Measurements from ENCODE around the gene AOPEP.

Gene AOPEP

DNA sequence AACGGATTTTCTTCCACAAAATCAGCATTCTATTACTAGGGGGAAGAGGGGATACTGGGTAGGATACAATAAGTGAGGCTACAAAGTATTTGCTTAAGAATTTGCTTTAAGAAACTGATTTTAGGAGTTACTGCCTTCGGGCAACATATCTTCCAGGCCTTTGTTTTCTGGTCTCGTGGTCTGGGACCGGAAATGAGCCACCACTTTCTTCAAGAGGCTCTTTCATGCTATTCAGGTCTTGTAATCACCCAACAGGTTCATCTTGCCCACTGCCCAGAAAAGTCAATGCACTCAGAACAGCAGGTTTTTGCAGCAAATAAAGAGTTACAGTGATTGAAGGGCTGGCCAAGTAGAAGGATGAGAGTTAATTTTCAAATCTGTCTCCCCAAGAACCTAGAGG lies 6.6 kb upstream of the AOPEP start:
- no peak for DNase-seq

DNA sequence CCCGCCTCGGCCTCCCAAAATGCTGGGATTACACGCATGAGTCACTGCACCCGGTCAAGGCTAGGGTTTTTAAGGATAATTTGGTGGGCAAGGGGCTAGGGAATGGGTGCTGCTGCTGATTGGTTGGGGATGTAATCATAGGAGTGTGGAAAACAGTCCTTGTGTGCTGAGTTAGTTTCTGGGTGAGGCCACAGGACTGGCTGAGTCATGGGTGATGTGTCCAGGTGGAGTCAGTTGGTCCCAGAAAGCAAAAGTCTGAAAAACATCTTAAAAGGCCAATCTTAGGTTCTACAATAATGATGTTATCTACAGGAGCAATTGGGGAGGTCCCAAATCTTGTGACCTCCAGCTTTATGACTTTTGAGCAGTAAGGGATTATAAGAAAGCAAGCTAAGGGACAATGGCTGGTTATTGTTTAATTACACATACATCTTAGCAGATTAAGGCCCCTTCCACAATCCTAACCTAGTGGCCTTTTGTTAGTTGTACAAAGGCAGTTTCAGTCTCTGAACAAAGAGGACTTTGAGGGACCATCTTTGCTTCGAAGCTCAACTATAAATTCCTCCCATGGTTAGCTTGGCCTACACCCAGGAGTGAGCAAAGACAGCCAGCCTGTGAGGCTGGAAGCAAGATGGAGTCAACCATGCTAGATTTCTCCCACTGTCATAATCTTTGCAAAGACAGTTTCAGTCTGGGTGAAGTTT lies 5.5 kb upstream of the AOPEP start:
- no peak for DNase-seq

DNA sequence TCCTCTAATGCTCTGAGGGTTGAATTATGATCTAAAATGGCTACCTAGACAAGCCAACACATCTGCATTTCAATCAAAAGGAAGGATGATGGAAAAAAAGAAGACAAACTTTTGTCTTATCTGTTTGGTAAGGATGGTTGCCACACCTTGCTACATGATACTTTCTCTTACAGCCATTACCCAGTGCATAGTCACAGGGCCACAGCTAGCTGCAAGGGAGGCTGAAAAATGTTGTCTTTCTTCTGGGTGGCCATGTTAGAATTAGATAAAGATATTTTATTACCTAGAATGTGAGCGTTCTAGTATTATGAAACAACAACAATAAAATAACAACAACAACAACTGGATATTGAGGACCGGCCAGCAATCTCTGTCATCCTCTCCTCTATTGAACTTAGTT lies 4.7 kb upstream of the AOPEP start:
- DNase-seq: no peak

DNA sequence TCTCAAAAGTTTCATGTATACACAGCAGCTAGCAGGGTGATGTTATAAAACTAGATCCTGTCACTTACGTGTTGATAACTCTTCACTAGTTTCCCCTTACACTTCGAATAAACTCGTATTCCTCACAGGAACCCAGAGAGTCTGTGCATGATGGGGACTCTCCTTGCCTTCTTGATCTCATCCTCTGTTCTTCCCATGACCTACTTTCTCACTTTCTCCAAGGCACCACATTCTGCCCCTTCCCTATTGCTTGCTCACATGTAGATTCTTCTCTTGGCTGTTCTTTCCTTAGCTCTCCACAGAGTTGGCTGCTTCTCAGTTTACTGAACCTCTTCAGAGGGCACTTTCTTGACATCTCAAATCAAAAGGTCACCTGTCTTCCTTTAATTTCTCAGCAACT lies 1.2 kb upstream of the AOPEP start:
- no peak for DNase-seq

DNA sequence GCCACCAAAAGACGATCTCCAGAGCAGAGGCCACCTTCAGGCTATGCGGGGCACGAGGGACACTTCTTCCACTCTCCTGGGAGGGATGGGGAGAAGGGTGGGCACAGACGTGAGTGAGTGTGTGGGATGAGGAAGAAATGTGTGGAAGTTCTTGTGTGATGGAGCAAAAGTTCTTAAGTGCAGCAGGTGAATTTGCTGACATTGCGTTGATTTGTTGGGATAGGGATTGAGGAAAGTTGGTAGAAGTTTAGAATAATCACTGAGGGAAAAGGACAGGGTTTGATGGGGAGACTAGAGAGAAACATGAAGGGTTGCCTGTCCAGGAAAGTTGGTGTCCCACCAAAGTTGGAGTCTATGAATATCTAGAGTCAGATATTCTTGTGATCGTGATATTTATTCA lies 2.2 kb downstream of the AOPEP start:
- no peak for DNase-seq

DNA sequence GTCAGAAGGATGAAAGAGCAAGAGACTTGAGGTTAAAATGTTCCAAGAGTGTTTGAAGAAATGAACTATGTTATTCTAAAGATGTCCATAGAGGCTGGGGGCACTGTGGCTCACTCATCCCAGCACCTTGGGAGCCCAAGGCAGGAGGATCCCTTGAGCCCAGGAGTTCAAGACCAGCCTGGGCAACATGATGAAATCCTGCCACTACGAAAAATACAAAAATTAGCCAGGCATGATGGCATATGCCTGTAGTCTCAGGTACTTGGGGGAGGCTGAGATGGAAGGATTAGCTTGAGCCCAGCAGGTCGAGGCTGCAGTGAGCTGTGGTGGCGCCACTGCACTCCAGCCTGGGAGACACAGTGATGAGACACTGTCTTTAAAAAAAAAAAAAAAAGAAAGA lies 2.7 kb downstream of the AOPEP start:
- DNase-seq: no peak

DNA sequence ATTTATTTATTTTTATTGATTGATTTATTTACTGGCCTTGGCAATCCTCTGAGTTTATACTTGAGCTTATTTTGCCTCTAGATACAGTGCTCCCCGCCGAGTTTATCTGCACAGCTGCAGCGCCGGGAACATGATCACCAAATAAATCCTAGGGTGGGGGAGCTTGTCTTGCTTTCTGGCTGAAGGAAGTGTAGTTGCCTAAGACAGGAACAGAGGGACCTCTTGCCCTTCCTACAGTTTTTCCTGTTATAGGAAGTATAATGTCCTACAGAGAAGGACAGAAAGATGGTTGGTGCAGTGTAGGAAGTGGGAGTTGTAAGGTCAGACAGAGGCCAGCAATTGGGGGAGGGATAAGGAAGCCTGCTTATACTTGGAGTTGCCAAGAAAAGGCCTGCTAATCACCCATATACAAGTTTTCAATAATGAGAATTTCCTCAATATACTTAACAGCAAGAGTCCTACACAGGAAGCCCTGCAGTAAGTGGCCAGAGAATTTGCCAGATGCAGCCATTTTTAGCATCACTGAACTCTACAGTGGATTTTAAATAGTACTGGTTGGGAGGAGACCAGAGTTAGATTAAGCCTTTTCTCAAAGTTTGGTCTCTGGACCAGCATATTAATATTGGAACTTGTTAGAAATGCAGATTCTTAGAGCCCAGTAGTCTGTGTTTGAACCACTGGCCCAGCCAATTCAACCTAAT lies 7.7 kb downstream of the AOPEP start:
- no peak for DNase-seq

DNA sequence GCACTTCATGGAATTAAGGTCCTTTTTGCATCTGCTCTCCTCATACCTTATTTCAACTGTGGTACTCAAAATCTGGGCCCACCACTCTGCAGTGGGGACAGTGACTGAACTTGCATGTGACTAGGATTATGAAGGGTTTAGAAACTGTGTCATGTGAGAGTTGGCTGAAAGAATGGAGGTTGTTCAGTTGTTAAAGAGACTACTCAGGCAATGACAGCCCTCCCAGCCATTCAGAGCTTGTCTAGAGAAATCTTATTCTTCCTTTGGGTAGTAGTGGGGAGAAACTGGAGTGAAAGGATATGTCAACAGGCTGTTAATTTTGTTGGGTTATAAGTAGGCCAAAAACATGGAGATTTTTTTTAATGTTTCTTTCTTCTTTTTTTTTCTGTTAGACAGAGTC lies 10.3 kb downstream of the AOPEP start:
- DNase-seq: no peak

DNA sequence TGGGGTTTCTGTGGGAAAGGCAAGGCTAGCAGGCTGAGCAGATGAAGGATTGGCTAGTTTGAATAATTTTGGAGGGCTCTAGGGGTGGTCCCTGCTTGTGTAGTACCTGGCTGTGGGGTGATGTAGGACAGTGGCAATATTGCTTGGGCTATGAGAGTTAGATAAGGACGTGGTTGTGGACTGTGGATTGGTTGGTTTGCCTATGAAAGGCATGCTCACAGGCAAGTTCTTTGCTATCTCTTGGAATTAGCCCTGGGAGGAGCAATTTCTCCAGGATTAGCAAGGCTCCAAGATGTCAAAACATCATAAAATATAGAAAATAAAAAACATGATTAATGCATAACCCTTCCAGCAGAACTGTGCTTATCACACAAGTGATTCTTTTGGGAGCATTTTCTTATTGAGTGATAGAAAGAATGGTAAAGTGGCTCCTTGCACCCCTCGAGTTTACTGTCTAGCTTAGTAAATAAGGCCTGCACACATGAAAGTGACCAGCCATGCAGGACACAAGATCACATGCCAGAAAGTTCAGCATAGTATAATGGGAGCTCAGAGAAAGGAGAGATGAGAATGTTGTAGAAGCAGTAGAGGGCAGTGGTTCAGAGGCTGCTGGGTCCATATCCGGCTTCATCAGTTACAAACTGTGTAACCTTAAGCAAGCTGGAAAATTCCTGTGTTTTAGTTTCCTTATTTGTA lies 13.8 kb downstream of the AOPEP start:
- DNase-seq: no peak

DNA sequence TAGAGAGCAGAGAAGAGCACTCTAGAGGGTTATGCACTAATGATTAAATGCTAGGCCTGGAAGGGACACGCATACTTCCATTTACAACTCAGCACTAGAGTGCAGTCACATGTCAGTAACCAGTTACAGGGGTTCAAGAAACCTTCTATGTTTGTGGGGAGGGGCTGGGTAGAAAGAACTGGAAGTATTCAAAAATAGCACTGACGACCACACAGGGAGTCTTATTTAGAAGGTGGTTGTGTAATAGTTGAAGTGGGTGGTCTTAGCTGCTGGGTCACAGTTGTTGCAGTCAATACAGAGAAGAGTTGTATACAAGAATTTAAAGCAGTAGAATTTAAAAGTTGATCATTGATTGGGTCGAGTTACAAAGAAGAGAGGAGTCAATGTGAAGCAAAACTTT lies 15.4 kb downstream of the AOPEP start:
- DNase-seq: no peak

DNA sequence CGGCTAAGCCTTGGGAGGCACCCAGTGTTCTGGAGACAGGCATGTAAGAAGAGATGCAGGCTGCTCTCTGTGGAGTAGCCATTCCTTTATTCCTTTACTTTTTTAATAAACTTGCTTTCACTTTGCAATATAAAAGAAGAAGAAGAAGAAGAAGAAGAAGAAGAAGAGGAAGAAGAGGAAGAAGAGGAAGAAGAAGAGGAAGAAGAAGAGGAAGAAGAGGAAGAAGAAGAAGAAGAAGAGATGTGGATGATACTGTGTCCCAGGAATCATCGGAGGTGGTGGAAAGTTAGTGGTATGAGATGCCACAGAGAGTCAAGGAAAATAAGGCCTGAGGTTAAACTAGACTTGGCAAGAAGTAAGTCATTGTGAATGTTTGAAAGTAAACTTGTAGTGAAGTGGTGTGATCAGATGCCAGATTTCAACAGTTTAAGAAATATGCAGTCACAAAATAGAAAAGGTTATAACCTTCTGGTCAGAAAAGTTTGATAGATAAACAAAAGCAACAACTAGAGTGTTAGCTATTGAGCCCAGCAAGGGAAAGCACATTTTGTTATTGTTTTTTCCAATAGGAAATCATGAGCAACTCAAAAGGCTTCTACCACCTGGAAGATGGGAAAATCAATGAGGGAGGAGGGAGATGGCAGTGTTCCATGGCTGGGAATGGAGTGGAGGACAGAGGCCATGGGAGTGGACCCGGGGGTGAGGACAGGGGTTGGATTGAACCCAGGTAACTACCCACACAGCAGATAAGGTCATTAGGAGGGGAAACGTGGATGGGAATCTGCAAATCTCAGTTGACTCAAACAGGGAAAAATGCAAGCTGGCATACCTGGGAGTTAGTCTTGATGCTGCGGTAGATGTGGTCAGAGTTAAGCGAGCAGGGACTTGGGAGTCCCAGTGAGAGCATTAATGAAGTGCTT lies 16.8 kb downstream of the AOPEP start:
- DNase-seq: no peak

DNA sequence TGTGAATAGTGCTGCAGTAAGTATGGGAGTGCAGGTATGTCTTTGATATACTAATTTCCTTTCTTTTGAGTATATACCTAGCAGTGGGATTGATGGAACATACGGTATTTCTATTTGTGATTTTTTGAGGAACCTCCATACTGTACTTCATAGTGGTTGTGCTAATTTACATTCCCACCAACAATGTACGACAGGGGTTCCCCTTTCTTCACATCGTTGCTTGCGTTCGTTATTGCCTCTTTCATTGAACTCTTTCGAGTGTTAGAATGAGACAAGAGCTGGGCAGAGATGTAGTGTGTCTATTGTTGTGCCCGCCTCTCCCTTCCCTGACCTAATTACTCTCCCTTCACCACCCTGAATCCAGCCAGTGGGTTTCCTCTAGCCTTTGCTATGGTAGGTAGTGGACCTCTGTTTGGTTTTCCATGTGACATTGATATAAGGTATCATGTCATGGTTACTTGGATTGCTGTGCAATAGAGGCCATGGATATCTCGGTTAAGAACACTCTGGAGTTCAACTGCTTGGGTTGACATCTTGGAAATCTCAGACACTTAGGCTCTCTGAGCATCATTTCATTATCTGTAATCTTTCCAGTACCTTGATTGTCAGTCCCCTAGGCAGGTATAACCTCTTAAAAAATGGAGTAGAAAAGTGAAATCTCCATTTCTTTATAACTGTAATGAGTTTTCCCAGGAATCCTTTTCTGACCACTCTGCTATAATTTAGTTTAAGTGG lies 19.5 kb downstream of the AOPEP start:
- DNase-seq: no peak

DNA sequence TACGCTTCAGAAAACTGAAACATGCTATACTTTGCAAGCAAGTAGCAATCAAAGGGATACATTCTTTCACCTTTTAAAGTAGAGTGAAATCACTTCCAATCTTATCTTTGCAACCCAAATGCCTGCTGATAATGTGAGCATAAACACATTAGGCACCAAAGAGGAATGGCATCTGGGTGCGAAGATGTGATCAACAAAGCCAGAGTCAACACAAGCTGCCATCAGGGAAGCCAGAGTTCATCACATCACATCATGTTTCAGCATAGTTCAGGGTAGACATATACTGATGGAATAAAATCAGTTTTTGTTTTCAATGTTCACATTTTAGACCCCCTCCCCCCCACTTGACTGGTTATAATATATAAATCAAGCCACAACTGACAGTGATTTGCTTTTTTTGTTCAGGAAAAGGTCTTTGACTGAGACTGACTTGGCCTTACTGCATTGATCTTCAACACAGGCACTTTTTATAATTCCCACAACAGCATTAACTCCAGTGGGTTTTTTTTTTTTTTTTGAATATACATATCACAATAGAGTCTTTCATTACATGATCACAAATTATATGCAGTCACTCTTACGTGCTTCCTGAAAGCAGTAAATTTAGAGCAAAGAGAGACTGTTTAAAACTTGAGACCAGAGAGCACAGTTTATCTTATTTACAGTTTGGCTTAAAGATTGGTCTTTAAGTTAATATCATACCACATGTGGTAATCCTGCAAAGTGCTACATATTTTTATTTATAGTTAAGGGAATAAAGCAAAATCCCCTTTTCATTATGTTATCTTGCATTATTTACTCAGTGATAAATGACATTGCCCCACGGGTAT lies 20.3 kb downstream of the AOPEP start:
- no peak for DNase-seq

DNA sequence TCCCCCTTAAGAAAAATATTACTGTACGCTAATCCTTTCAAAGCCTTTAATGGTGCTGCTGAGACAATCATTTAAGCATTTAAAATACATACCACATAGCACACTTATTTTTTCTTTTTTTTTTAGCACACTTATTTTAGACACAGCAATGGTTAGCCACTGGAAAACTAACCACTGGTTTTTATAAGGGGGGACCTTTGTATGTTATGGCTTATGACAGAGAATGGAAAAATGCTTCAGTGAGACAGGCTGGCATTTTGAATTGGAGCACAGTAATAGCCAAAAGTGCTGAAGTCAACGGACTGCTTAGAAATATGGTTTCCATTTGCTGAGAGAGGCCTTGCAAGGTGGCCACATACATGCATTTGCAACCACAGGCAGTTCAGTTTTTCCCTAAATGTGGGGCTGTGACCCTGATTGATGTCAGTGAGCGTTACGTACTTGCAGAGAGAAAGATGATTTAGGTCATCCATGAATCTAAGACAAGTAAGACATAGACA lies 28.5 kb downstream of the AOPEP start:
- DNase-seq: no peak

DNA sequence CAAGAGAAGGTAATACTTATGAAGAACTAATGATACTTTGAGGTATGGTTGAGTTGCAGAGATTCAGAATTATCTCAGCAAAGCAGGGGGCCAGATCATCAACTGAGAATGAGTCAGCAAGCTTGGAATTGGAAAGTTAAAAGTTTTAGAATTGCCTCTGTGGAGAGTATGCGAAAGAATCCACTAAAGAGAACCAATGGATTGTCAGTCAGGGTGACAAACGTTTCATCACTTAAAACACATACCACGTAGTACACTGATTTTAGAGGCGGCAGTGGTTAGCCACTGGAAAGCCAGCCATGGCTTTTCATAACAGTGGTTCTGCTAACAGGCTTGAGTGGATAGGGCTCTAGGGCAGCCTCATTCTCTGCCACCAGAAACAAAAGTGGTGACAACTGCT lies 30.7 kb downstream of the AOPEP start:
- DNase-seq: peak; percentile 88

DNA sequence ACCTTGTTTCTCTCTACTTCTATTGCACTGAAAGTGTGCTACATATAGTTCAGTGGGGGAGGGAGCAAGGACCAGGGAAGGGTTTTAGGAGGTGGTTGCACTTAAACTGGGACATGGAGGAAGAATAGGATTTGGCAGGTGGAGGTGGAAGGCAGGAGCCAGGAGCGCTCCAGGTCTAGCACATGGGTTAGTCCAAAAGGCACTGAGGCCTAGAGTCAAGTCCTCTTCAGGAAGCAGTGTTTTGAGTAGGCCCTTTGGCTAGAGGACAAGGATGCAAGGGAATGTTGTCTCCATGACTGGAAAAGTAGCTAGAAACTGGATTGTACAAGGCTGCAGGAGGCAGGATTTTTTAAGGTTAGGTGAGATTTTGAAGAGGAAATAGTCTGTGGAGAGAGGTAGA lies 31.5 kb downstream of the AOPEP start:
- no peak for DNase-seq

DNA sequence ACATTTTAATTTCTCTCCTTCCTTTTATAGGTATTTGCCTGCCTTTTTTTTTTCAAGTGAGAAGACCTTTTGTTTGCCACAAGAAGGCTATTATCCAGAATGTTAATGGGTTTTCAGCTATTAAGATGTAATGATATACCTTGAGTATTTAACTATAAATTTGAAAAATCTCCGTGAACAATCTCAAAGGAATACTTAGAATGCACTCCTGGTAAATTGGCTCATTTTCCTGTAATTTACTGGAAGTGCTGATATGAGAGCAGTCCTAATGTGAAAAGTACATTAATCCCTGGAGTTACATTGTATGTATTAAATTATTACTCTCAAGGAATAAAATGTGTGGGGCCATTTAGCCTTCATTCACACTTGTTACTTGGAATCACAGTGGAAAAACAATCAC lies 32.4 kb downstream of the AOPEP start:
- no peak for DNase-seq

DNA sequence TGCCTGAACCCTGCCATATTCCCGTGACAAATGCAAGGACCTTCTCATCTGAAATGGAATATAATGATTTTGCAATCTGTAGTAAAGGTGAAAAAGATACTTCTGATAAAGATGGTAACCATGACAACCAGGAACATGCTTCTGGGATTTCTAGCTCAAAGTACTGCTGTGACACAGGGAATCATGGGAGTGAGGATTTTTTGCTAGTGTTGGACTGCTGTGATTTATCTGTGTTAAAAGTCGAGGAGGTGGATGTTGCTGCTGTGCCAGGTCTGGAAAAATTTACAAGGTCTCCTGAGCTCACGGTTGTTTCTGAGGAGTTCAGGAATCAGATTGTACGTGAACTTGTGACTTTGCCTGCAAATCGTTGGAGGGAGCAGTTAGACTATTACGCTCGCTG lies 33.5 kb downstream of the AOPEP start:
- DNase-seq: no peak

DNA sequence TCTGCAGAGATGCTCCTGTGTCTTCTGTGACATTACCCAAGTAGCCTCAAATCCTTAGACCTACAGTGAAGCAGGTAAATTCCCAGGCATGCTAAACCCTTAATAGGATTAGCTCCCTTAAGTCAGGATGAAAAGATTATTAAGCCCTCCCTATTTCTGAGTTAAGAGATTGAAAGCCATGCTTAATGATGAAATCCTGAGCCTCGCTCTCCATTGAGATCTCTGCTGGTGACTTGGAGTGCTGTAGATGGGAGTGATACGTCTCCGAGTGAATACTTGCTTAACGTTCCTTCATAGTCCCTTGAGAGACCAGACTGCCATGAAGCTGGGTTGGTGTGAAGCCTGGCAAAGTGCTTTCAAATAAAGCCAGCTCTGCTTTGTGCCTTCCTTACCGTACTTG lies 34.2 kb downstream of the AOPEP start:
- DNase-seq: no peak

DNA sequence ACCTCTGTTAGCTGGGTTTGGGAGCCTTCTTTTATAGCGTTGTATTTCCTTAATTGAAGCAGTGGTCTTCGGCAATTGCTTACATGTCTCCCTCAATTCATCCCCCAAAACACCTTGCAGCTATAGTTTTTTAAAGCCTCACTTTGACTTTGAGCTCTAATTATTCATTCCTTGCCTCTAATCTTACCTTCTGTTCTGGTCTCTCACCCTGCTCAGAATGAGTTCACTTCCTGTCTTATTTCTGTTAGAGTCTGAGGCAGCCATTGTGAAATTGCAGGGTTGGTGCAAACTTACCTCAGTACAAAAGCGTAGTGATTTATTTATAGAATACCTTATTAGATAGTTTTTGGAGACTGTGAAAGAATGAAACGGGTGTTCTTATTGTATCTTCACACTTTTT lies 35.0 kb downstream of the AOPEP start:
- no peak for DNase-seq

DNA sequence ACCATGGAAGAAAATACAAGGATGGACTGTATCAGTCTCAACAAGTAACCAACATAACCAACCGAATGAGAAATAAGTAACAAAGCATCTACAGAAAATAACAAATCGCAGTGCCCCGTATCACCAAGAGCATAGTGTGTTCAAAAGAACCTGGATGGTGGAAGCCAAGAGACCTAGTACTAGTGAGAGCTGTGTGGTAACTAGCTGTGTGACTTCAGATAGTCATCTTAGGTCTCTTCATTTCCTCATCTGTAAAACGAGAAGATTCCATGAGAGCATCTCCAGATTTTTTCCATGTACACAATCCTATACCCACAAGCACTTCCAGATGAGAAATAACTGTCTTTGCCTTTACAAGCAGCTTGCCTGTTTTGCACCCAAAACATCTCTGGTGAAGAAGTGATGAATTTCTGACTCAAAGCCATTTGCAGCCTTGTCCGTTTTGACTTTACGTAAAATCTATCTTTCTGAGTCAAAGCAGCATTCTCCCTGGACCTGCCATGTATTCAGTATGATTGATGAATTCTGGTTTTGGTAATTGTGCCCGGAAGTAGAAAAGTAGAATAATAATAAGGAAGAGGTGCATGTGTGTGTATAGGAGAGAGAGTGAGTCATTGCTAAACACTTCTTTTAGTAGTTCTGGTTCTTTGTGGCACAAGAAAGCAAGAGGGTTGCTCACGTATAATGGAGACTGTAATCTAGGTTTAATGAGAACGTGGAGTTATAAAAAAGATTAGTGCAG lies 41.0 kb downstream of the AOPEP start:
- peak; percentile 26 for DNase-seq
